Gastroesophageal sphincter (tissue), 4 donors: Measurements from ENCODE around the gene OS9. TPM values are rescaled to one million over a fixed set of nuclear protein-coding genes. Genes with fewer than 3 reads are reported as not detected.
"Not testable (repeated sequence)": the region's sequence is repeated elsewhere in the genome, so short reads cannot be mapped to it uniquely, and the experiment has no call there.

Experiments used
- ATAC-seq: fragments of 150-250 bp; one replicate; pipeline ENCODE4 v1.9.1; 2016; ENCODE audit warnings: mild to moderate bottlenecking, moderate library complexity
- H3K27ac ChIP-seq, 4 donors: fragments of 200-600 bp; sonication (generic) in 3 of 4; 1 replicate in 3 of 4; 2 replicates in 1 of 4; pipeline ENCODE4 v1.5.1; 2016 to 2019
- H3K27me3 ChIP-seq: fragments of 200-600 bp; sonication (generic); one replicate; pipeline ENCODE4 v1.5.1; 2019
- H3K36me3 ChIP-seq, 2 donors: fragments of 200-600 bp; sonication (generic); one replicate each; pipeline ENCODE4 v1.5.1; 2019; ENCODE audit warnings: control low read depth in 1 of 2
- H3K4me1 ChIP-seq, 3 donors: fragments of 200-600 bp; sonication (generic); 1 replicate in 2 of 3; 2 replicates in 1 of 3; pipeline ENCODE4 v1.5.1; 2016 to 2019; ENCODE audit warnings: control low read depth in 2 of 3
- H3K4me3 ChIP-seq, 2 donors: fragments of 200-600 bp; sonication (generic); one replicate each; pipeline ENCODE4 v1.5.1; 2019; ENCODE audit warnings: mild to moderate bottlenecking in 1 of 2, moderate library complexity in 1 of 2
- H3K9me3 ChIP-seq, 3 donors: fragments of 200-600 bp; sonication (generic); one replicate each; pipeline ENCODE4 v1.5.1; 2017 to 2019; ENCODE audit warnings: control low read depth in 2 of 3
- EP300 ChIP-seq: sonication (generic); formaldehyde crosslinking; IDR thresholded peaks from one replicate; pipeline ENCODE4 v1.6.1; 2017; ENCODE audit warnings: antibody characterized with exemption, mild to moderate bottlenecking
- POLR2A ChIP-seq, 2 donors: fragments of 450-650 bp; IDR thresholded peaks; one replicate each; pipeline ENCODE4 v1.6.1; 2017; ENCODE audit warnings: antibody characterized with exemption in 2 of 2, mild to moderate bottlenecking in 2 of 2, moderate library complexity in 1 of 2
- POLR2AphosphoS5 ChIP-seq: sonication (generic); formaldehyde crosslinking; IDR thresholded peaks from one replicate; pipeline ENCODE4 v1.6.1; 2017; ENCODE audit warnings: antibody characterized with exemption
- WGBS, 2 donors: methylation state at CpG; one replicate each; pipeline ENCODE4 v1.1.5; 2018; ENCODE audit warnings: low coverage in 1 of 2; 5-methylcytosine and 5-hydroxymethylcytosine counted together
- total RNA-seq, 4 donors: library from RNA; depleted of rRNA; stranded (reverse); fragments of >200 nt; gene quantifications; one replicate each; pipeline ENCODE4 v1.1.0, GENCODE V29; 2016
- TF ChIP-seq, protein P1 (sequence below), 4 experiments: fragments of 200-600 bp in 2 of 4; fragments of 450-650 bp in 2 of 4; sonication (generic) in 1 of 4; IDR thresholded peaks; one replicate each; pipeline ENCODE4 v1.5.1; 2017 to 2019; ENCODE audit warnings: antibody characterized with exemption in 4 of 4, mild to moderate bottlenecking in 2 of 4, moderate library complexity in 2 of 4

Gene OS9
- total RNA-seq, 4 donors from 2014 or later: 161 to 235 (median 186) TPM

DNA sequence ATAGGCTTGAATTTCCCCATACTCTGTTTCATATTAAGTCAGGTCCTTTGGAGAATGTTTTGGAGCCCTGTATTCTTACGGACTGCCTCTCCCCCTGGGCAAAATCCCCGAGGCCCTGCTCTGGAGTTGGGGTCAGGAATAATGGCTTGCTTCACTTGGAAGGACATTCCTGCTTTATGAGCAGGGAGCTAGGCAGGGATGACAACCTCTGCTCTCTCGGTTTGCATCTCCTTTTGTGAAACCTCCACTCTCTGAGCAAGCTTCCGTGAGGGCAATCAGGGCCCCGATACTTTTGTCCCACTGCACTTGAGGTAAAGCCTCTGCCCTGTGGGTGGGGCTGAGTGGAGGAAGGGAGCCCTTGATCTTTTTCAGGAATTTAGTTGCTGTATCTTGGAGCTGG lies 19.3 kb downstream of the OS9 start:
- Histone ChIP-seq H3K36me3 (peaks cover 0 to 68% of the 10 kb centered on the region in 2 donors), H3K4me3 (no peak overlapping the region), H3K4me1 (no peaks in the 10 kb centered on the region), H3K27ac (no peak overlapping the region), H3K27me3 (no peaks in the 10 kb centered on the region), H3K9me3 (no peaks in the 10 kb centered on the region)
- ATAC-seq: no peak
- TF ChIP-seq POLR2A (IDR thresholded peaks at IDR 0.05): no peak
- 92% methylated on average over 4 of the region's 5 CpGs; no CpG with 5 or more reads in 1 of the 2 donors for WGBS, 2 donors

- peaks cover 0 to 86% of the 10 kb centered on the region in 2 donors for H3K36me3 ChIP-seq
- H3K27ac ChIP-seq, H3K9me3 ChIP-seq, ATAC-seq, H3K4me3 ChIP-seq, H3K27me3 ChIP-seq, H3K4me1 ChIP-seq: not testable (repeated sequence)
- WGBS, 2 donors: 80 to 86% methylated on average over 3 to 6 of the region's 6 CpGs
Measured at GRCh38 chr12:57715036-57715748, 21.3 kb downstream of the OS9 start.

DNA sequence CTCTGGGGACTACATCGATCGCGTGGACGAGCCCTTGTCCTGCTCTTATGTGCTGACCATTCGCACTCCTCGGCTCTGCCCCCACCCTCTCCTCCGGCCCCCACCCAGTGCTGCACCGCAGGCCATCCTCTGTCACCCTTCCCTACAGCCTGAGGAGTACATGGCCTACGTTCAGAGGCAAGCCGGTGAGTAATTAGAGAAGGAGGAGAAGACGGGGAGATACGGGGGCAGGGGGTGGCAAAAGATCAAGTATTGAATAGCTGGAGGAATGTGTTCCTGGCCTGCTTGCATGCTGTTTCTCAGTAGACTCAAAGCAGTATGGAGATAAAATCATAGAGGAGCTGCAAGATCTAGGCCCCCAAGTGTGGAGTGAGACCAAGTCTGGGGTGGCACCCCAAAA lies 21.9 kb downstream of the OS9 start:
- no peaks in the 10 kb centered on the region for H3K27me3 ChIP-seq
- H3K4me3 ChIP-seq: no peak overlapping the region
- ATAC-seq: no peak
- WGBS, 2 donors: 92% methylated on average over 2 to 5 of the region's 12 CpGs
- H3K4me1 ChIP-seq: no peaks in the 10 kb centered on the region
- H3K9me3 ChIP-seq: no peaks in the 10 kb centered on the region
- H3K36me3 ChIP-seq: peaks cover 0 to 92% of the 10 kb centered on the region in 2 donors
- no peak overlapping the region for H3K27ac ChIP-seq
- TF ChIP-seq POLR2A (IDR thresholded peaks at IDR 0.05): no peak
- no peak for TF ChIP-seq EP300
- TF ChIP-seq POLR2AphosphoS5: no peak
- TF ChIP-seq, protein P1, sequence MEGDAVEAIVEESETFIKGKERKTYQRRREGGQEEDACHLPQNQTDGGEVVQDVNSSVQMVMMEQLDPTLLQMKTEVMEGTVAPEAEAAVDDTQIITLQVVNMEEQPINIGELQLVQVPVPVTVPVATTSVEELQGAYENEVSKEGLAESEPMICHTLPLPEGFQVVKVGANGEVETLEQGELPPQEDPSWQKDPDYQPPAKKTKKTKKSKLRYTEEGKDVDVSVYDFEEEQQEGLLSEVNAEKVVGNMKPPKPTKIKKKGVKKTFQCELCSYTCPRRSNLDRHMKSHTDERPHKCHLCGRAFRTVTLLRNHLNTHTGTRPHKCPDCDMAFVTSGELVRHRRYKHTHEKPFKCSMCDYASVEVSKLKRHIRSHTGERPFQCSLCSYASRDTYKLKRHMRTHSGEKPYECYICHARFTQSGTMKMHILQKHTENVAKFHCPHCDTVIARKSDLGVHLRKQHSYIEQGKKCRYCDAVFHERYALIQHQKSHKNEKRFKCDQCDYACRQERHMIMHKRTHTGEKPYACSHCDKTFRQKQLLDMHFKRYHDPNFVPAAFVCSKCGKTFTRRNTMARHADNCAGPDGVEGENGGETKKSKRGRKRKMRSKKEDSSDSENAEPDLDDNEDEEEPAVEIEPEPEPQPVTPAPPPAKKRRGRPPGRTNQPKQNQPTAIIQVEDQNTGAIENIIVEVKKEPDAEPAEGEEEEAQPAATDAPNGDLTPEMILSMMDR (IDR thresholded peaks at IDR 0.05): no peak

DNA sequence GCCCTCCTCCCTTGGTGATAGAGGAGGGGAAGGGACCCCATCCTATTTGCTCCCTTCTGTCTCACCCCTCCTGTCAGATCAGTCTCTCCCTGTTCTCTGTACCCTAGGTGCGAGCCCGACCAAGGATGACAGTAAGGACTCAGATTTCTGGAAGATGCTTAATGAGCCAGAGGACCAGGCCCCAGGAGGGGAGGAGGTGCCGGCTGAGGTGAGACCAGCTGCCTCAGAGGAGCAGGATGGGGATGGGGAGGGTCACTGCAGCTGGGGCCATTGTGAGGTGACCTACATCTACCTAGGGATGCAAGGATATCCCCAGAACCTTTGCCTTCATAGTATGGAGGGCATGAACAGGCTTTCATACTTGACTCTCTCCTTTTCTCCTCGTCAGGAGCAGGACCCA lies 22.4 kb downstream of the OS9 start:
- no peak overlapping the region for H3K27ac ChIP-seq

GRCh38 chr12:57717131-57717530 lies 23.2 kb downstream of the OS9 start:
- Histone ChIP-seq H3K4me1 (no peaks in the 10 kb centered on the region), H3K9me3 (no peaks in the 10 kb centered on the region), H3K4me3 (no peak overlapping the region), H3K27me3 (no peaks in the 10 kb centered on the region), H3K27ac (no peak overlapping the region), H3K36me3 (peaks cover 0 to 100% of the 10 kb centered on the region in 2 donors)
- no peak for ATAC-seq
- 96 to 100% methylated on average over 2 to 4 of the region's 5 CpGs for WGBS, 2 donors
- no peak for TF ChIP-seq POLR2A (IDR thresholded peaks at IDR 0.05)
- no peak for TF ChIP-seq EP300
- TF ChIP-seq POLR2AphosphoS5: no peak
- TF ChIP-seq, protein P1 (IDR thresholded peaks at IDR 0.05): no peak

More for the DNA sequence above, 22.4 kb downstream of the OS9 start:
- no peaks in the 10 kb centered on the region for H3K27me3 ChIP-seq
- H3K4me1 ChIP-seq: no peaks in the 10 kb centered on the region
- TF ChIP-seq EP300 (no peak), POLR2AphosphoS5 (no peak), POLR2A (IDR thresholded peaks at IDR 0.05) (no peak)
- TF ChIP-seq, protein P1 (IDR thresholded peaks at IDR 0.05): no peak
- H3K9me3 ChIP-seq: no peaks in the 10 kb centered on the region
- ATAC-seq: no peak
- no peak overlapping the region for H3K4me3 ChIP-seq
- WGBS, 2 donors: 100% methylated on average over 3 of the region's 4 CpGs; no CpG with 5 or more reads in 1 of the 2 donors
- H3K36me3 ChIP-seq: peaks cover 0 to 97% of the 10 kb centered on the region in 2 donors
